H9 (cell line): ENCODE measurements around the gene CREB5. TPM values are rescaled to one million over a fixed set of nuclear protein-coding genes. Genes with fewer than 3 reads are reported as not detected.

Experiments
- DNase-seq: peaks from one replicate; pipeline ENCODE4 v3.0.0-alpha.2; 2017
- H2AFZ ChIP-seq: one replicate; pipeline ENCODE4 v1.6.1; 2013; ENCODE audit warnings: mild to moderate bottlenecking, low read length, control low read depth, moderate library complexity
- H2AK5ac ChIP-seq: 2 replicates; pipeline ENCODE4 v1.6.1; 2013; ENCODE audit warnings: low read length, control low read depth, mixed read lengths; ENCODE audit not compliant: insufficient read length
- H2BK120ac ChIP-seq: one replicate; pipeline ENCODE4 v1.6.1; 2013; ENCODE audit warnings: low read depth, mild to moderate bottlenecking, low read length, control low read depth, inconsistent platforms; ENCODE audit not compliant: poor library complexity, severe bottlenecking
- H2BK12ac ChIP-seq: 2 replicates; pipeline ENCODE4 v1.6.1; 2013; ENCODE audit warnings: low read length, control low read depth, mixed read lengths, low read depth; ENCODE audit not compliant: insufficient read length
- H2BK15ac ChIP-seq: 2 replicates; pipeline ENCODE4 v1.6.1; 2013; ENCODE audit warnings: low read depth, low read length, control low read depth
- H2BK20ac ChIP-seq: one replicate; pipeline ENCODE4 v1.6.1; 2013; ENCODE audit warnings: low read depth, mild to moderate bottlenecking, low read length, control low read depth, inconsistent platforms; ENCODE audit not compliant: poor library complexity, severe bottlenecking
- H2BK5ac ChIP-seq: 2 replicates; pipeline ENCODE4 v1.6.1; 2013; ENCODE audit warnings: low read length, control low read depth, mixed read lengths; ENCODE audit not compliant: insufficient read length
- H3K14ac ChIP-seq: 2 replicates; pipeline ENCODE4 v1.6.1; 2013; ENCODE audit warnings: low read length, control low read depth; ENCODE audit not compliant: insufficient read depth
- H3K18ac ChIP-seq: 2 replicates; pipeline ENCODE4 v1.6.1; 2013; ENCODE audit warnings: low read depth, mild to moderate bottlenecking, mixed read lengths, low read length, control low read depth; ENCODE audit not compliant: insufficient read length
- H3K23ac ChIP-seq: 2 replicates; pipeline ENCODE4 v1.6.1; 2013; ENCODE audit warnings: low read length, control low read depth, mixed read lengths, low read depth; ENCODE audit not compliant: insufficient read length
- H3K23me2 ChIP-seq: 2 replicates; pipeline ENCODE4 v1.6.1; 2013; ENCODE audit warnings: low read depth, mild to moderate bottlenecking, mixed read lengths, low read length, control low read depth; ENCODE audit not compliant: insufficient read length, poor library complexity, severe bottlenecking
- H3K27ac ChIP-seq: 2 replicates; pipeline ENCODE4 v1.5.1; 2013; ENCODE audit warnings: low read length, control low read depth, mixed read lengths, low read depth; ENCODE audit not compliant: insufficient read length
- H3K27me3 ChIP-seq: 2 replicates; pipeline ENCODE4 v1.6.1; 2013; ENCODE audit warnings: low read length, control low read depth, inconsistent platforms; ENCODE audit not compliant: insufficient read depth
- H3K4ac ChIP-seq: 2 replicates; pipeline ENCODE4 v1.6.1; 2013; ENCODE audit warnings: low read depth, mild to moderate bottlenecking, control low read depth, inconsistent platforms, low read length, moderate library complexity
- H3K4me1 ChIP-seq: 2 replicates; pipeline ENCODE4 v1.6.1; 2013; ENCODE audit warnings: low read length, control low read depth, inconsistent platforms; ENCODE audit not compliant: insufficient read depth
- H3K4me2 ChIP-seq: 2 replicates; pipeline ENCODE4 v1.6.1; 2013; ENCODE audit warnings: low read length, control low read depth, mixed read lengths; ENCODE audit not compliant: insufficient read length, insufficient read depth
- H3K56ac ChIP-seq: 2 replicates; pipeline ENCODE4 v1.6.1; 2013; ENCODE audit warnings: low read depth, mild to moderate bottlenecking, mixed read lengths, low read length, control low read depth; ENCODE audit not compliant: insufficient read length
- H3K79me1 ChIP-seq: 2 replicates; pipeline ENCODE4 v1.6.1; 2013; ENCODE audit warnings: low read depth, mild to moderate bottlenecking, moderate library complexity, low read length, control low read depth, inconsistent platforms; ENCODE audit not compliant: insufficient read depth, poor library complexity, severe bottlenecking
- H3K79me2 ChIP-seq: 2 replicates; pipeline ENCODE4 v1.6.1; 2013; ENCODE audit warnings: low read length, control low read depth, inconsistent platforms; ENCODE audit not compliant: insufficient read depth
- H3K9ac ChIP-seq: 2 replicates; pipeline ENCODE4 v1.6.1; 2013; ENCODE audit warnings: low read length, control low read depth, mixed read lengths; ENCODE audit not compliant: insufficient read length; ENCODE audit errors: extremely low read depth
- H3K9me3 ChIP-seq: one replicate; pipeline ENCODE4 v1.6.1; 2013; ENCODE audit warnings: low read depth, low read length, inconsistent platforms; ENCODE audit not compliant: control insufficient read depth
- H3T11ph ChIP-seq: one replicate; pipeline ENCODE4 v1.6.1; 2013; ENCODE audit warnings: mild to moderate bottlenecking, low read length, control low read depth, inconsistent platforms
- H4K20me1 ChIP-seq: one replicate; pipeline ENCODE4 v1.6.1; 2013; ENCODE audit not compliant: control insufficient read depth, insufficient read length, insufficient read depth
- H4K5ac ChIP-seq: 2 replicates; pipeline ENCODE4 v1.6.1; 2013; ENCODE audit warnings: low read depth, mild to moderate bottlenecking, mixed read lengths, low read length, control low read depth; ENCODE audit not compliant: insufficient read length
- H4K8ac ChIP-seq: replicated peaks from 2 replicates; pipeline ENCODE4 v1.6.1; 2013; ENCODE audit warnings: low read length, control low read depth, mixed read lengths, low read depth; ENCODE audit not compliant: insufficient read length
- H4K91ac ChIP-seq: 2 replicates; pipeline ENCODE4 v1.6.1; 2013; ENCODE audit warnings: low read depth, mild to moderate bottlenecking, moderate library complexity, mixed read lengths, low read length, control low read depth; ENCODE audit not compliant: insufficient read length
- H3K27ac Mint-ChIP-seq, 3 experiments: 2 replicates in 2 of 3; 3 replicates in 1 of 3; pipeline ENCODE4 v1.8.0; 2020 to 2021; ENCODE audit warnings: mixed read lengths in 3 of 3, mild to moderate bottlenecking in 1 of 3, moderate library complexity in 1 of 3
- H3K27me3 Mint-ChIP-seq: 2 replicates; pipeline ENCODE4 v1.8.0; 2021; ENCODE audit warnings: low read depth, mild to moderate bottlenecking, moderate library complexity, mixed read lengths
- H3K36me3 Mint-ChIP-seq, 3 experiments: 2 replicates in 2 of 3; 3 replicates in 1 of 3; pipeline ENCODE4 v1.8.0; 2020 to 2021; ENCODE audit warnings: low read depth in 3 of 3, mixed read lengths in 3 of 3; ENCODE audit not compliant: insufficient read depth in 1 of 3
- H3K4me1 Mint-ChIP-seq, 2 experiments: 2 replicates each; pipeline ENCODE4 v1.8.0; 2020; ENCODE audit warnings: mixed read lengths in 2 of 2
- H3K4me3 Mint-ChIP-seq, 2 experiments: 2 replicates in 1 of 2; 3 replicates in 1 of 2; pipeline ENCODE4 v1.8.0; 2020 to 2021; ENCODE audit warnings: mild to moderate bottlenecking in 2 of 2, mixed read lengths in 2 of 2, moderate library complexity in 1 of 2
- H3K9me3 Mint-ChIP-seq, 2 experiments: 2 replicates in 1 of 2; 3 replicates in 1 of 2; pipeline ENCODE4 v1.8.0; 2020; ENCODE audit warnings: mild to moderate bottlenecking in 2 of 2, mixed read lengths in 2 of 2, moderate library complexity in 1 of 2
- WGBS: extraction: QIAGEN DNeasy Blood & Tissue Kit; methylation state at CpG from one replicate; pipeline ENCODE4 v1.1.7; 2013; ENCODE audit warnings: missing lambda C conversion rate, low lambda C conversion rate, mixed read lengths; ENCODE audit not compliant: insufficient read length; ENCODE audit errors: extremely low coverage; 5-methylcytosine and 5-hydroxymethylcytosine counted together
- total RNA-seq: library from RNA; stranded (reverse); gene quantifications from 2 replicates; pipeline ENCODE4 v1.2.1, GENCODE V29; 2021
- TF ChIP-seq, protein P1 (sequence below): fragments of 200-600 bp; sonication (generic); conservative IDR thresholded peaks from 3 replicates; pipeline ENCODE4 v1.8.0; 2021; ENCODE audit warnings: antibody characterized with exemption, mild to moderate bottlenecking

The CREB5 gene
- total RNA-seq, 1 experiment from 2014 or later: 4.0 TPM

DNA sequence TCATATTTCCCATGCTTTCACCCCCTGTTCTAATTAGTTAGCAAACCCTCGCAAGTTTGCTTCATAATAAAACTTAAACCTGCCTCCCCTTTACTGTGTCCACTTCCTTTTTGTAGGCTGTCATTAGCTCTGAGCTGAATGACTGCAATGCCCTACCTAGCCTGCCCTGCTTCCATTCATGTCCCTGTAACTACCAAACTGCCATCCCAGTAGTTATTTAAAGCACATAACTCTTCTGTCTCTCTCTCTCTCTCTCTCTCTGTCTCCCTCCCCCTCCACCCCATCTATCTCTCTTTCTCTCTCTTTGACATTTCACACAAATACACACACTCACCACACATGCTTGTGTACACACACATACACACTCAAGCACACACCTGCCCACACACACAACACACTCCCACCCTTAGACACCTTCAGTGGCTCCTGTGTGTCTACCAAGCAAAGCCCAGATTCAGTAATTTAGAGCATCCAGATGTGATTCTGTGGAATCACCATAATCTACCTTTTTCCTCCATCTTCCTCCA, 430.5 kb downstream of the CREB5 start:
- H3K4me3 Mint-ChIP-seq: no peak overlapping the region
- H3K9me3 ChIP-seq: no peaks in the 10 kb centered on the region
- no peak overlapping the region for H2BK12ac ChIP-seq
- TF ChIP-seq, protein P1, sequence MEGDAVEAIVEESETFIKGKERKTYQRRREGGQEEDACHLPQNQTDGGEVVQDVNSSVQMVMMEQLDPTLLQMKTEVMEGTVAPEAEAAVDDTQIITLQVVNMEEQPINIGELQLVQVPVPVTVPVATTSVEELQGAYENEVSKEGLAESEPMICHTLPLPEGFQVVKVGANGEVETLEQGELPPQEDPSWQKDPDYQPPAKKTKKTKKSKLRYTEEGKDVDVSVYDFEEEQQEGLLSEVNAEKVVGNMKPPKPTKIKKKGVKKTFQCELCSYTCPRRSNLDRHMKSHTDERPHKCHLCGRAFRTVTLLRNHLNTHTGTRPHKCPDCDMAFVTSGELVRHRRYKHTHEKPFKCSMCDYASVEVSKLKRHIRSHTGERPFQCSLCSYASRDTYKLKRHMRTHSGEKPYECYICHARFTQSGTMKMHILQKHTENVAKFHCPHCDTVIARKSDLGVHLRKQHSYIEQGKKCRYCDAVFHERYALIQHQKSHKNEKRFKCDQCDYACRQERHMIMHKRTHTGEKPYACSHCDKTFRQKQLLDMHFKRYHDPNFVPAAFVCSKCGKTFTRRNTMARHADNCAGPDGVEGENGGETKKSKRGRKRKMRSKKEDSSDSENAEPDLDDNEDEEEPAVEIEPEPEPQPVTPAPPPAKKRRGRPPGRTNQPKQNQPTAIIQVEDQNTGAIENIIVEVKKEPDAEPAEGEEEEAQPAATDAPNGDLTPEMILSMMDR: no peak
- no peak overlapping the region for H4K5ac ChIP-seq
- H3K27me3 ChIP-seq: no peaks in the 10 kb centered on the region
- no peak overlapping the region for H3K27ac Mint-ChIP-seq
- no peaks in the 10 kb centered on the region for H4K20me1 ChIP-seq
- H3K4me2 ChIP-seq: no peak overlapping the region
- no peak overlapping the region for H4K8ac ChIP-seq
- H3K79me1 ChIP-seq: no peaks in the 10 kb centered on the region
- no peak overlapping the region for H3K56ac ChIP-seq
- H2BK120ac ChIP-seq: no peak overlapping the region
- no peak overlapping the region for H2AFZ ChIP-seq
- peaks cover 3% of the 10 kb centered on the region in 2 experiments for H3K4me1 Mint-ChIP-seq
- H3K18ac ChIP-seq: no peak overlapping the region
- H3K14ac ChIP-seq: no peak overlapping the region
- H4K91ac ChIP-seq: no peak overlapping the region
- H3T11ph ChIP-seq: no peak overlapping the region
- no peaks in the 10 kb centered on the region for H3K79me2 ChIP-seq
- H3K4me1 ChIP-seq: no peaks in the 10 kb centered on the region
- H2BK5ac ChIP-seq: no peak overlapping the region
- H2BK15ac ChIP-seq: no peak overlapping the region
- no peak overlapping the region for H2BK20ac ChIP-seq
- no peak overlapping the region for H3K4ac ChIP-seq
- no peaks in the 10 kb centered on the region; the same call in 1 of the 2 replicates for H3K27me3 Mint-ChIP-seq
- H2AK5ac ChIP-seq: no peak overlapping the region
- peaks cover 0 to 2% (median 2%) of the 10 kb centered on the region in 3 experiments; a peak in 5 of 7 replicates for H3K36me3 Mint-ChIP-seq
- H3K23ac ChIP-seq: no peak overlapping the region
- peaks cover 3 to 5% of the 10 kb centered on the region in 2 experiments; a peak in 4 of 5 replicates for H3K9me3 Mint-ChIP-seq
- no peak for DNase-seq
- H3K23me2 ChIP-seq: no peaks in the 10 kb centered on the region
- no peak overlapping the region for H3K9ac ChIP-seq
- no CpG with 5 or more reads among the region's 1 CpG for WGBS
- no peak overlapping the region for H3K27ac ChIP-seq
